ENCODE results near the gene CDC42BPB. TPM values are rescaled to one million over a fixed set of nuclear protein-coding genes. Genes with fewer than 3 reads are reported as not detected.
"Not testable (repeated sequence)": the region's sequence is repeated elsewhere in the genome, so short reads cannot be mapped to it uniquely, and the experiment has no call there.

Gene CDC42BPB
- total and polyA plus RNA-seq, 12 donors = 29.6 to 83.6 (median 69.3) TPM

GRCh38 chr14:103027451-103027850, 29.9 kb downstream of the CDC42BPB start:
- Histone ChIP-seq H3K4me3 (no peak overlapping the region), H3K9me3 (peaks cover 0 to 7% (median 0%) of the 10 kb centered on the region in 11 donors), H3K27ac (no peak overlapping the region), H3K4me1 (peaks cover 0 to 67% (median 43%) of the 10 kb centered on the region in 9 donors), H3K36me3 (no peaks in the 10 kb centered on the region), H3K27me3 (no peaks in the 10 kb centered on the region)
- intact Hi-C loops (cut with DNase I) = no loop called here
- ATAC-seq (no peak), DNase-seq (no peak)
- WGBS, 2 donors = 97 to 98% methylated on average over 3 of the region's 3 CpGs
- TF ChIP-seq CTCF (IDR thresholded peaks at IDR 0.05) = no peak

GRCh38 chr14:103026988-103027387, 30.4 kb downstream of the CDC42BPB start:
- H3K4me1 ChIP-seq = peaks cover 0 to 69% (median 46%) of the 10 kb centered on the region in 9 donors
- DNase-seq = no peak
- ATAC-seq = no peak
- no peak overlapping the region for H3K27ac ChIP-seq
- intact Hi-C loops (cut with DNase I) = no loop called here
- H3K36me3 ChIP-seq = no peaks in the 10 kb centered on the region
- H3K4me3 ChIP-seq = no peak overlapping the region
- TF ChIP-seq CTCF (IDR thresholded peaks at IDR 0.05) = no peak
- no peaks in the 10 kb centered on the region for H3K27me3 ChIP-seq
- 96 to 100% methylated on average over 3 of the region's 3 CpGs for WGBS, 2 donors
- peaks cover 0 to 7% (median 0%) of the 10 kb centered on the region in 11 donors for H3K9me3 ChIP-seq

GRCh38 chr14:103026196-103026595, 31.2 kb downstream of the CDC42BPB start:
- DNase-seq; H3K36me3 ChIP-seq; H3K9me3 ChIP-seq; H3K4me3 ChIP-seq; H3K27ac ChIP-seq; intact Hi-C loops (cut with DNase I); H3K27me3 ChIP-seq; ATAC-seq: not testable (repeated sequence)
- peaks cover 0 to 69% (median 46%) of the 10 kb centered on the region in 9 donors for H3K4me1 ChIP-seq
- WGBS, 2 donors = 98% methylated on average over 6 of the region's 6 CpGs

GRCh38 chr14:103023881-103024473, 33.4 kb downstream of the CDC42BPB start:
- Histone ChIP-seq H3K4me3 (peak overlapping the region in 6 of 10 donors; percentile 3 to 24 (median 12)), H3K36me3 (no peaks in the 10 kb centered on the region), H3K27ac (peak overlapping the region in 9 of 10 donors; percentile 17 to 85 (median 73)), H3K27me3 (no peaks in the 10 kb centered on the region), H3K4me1 (peaks cover 0 to 75% (median 54%) of the 10 kb centered on the region in 9 donors), H3K9me3 (peaks cover 0 to 7% (median 0%) of the 10 kb centered on the region in 11 donors)
- 37 to 45% methylated on average over 15 of the region's 15 CpGs for WGBS, 2 donors
- ATAC-seq (peak; percentile 72 to 87 (median 80)), DNase-seq (peak in 1 of 2 donors; percentile 52)
- no peak for TF ChIP-seq CTCF (IDR thresholded peaks at IDR 0.05)
- intact Hi-C loops (cut with DNase I) = loop anchor here in 2 of 10 donors (1.0 to 5.0 kb wide), 2 partner anchors 33 to 53 kb away; partner anchors contain the start of gene CDC42BPB (in 1 of the 2)

GRCh38 chr14:103022685-103023044, 34.7 kb downstream of the CDC42BPB start:
- no peak for DNase-seq
- WGBS, 2 donors = 50 to 64% methylated on average over 2 of the region's 2 CpGs
- peak overlapping the region in 3 of 10 donors; percentile 31 to 39 (median 33) for H3K27ac ChIP-seq
- H3K9me3 ChIP-seq = peaks cover 0 to 7% (median 0%) of the 10 kb centered on the region in 11 donors
- no peaks in the 10 kb centered on the region for H3K36me3 ChIP-seq
- no peaks in the 10 kb centered on the region for H3K27me3 ChIP-seq
- no peak overlapping the region for H3K4me3 ChIP-seq
- peaks cover 0 to 70% (median 56%) of the 10 kb centered on the region in 9 donors for H3K4me1 ChIP-seq
- no peak for TF ChIP-seq CTCF (IDR thresholded peaks at IDR 0.05)
- no peak for ATAC-seq
- intact Hi-C loops (cut with DNase I) = loop anchor here in 1 of 10 donors (5.0 kb wide), 1 partner anchor 35 kb away; the partner anchor contains the start of gene CDC42BPB
